HG03558 (cell line): ENCODE results near the gene PRKCB.
"Not testable (repeated sequence)": the region's sequence is repeated elsewhere in the genome, so short reads cannot be mapped to it uniquely, and the experiment has no call there.

Experiments used
- ATAC-seq: cut with Tn5 transposase; IDR thresholded peaks from one replicate; pipeline ENCODE4 v1.9.1; 2021; ENCODE audit warnings: moderate number of reproducible peaks; ENCODE audit not compliant: unreplicated experiment; ENCODE audit errors: extremely low read depth

Gene PRKCB

GRCh38 chr16:23900480-23901177 is 64.8 kb downstream of the PRKCB start:
- no peak for ATAC-seq

- ATAC-seq, result no peak
These were observed 65.6 kb downstream of the PRKCB start for GRCh38 chr16:23901178-23902033.

- no peak for ATAC-seq
These were observed 66.4 kb downstream of the PRKCB start for GRCh38 chr16:23902034-23902747.

GRCh38 chr16:23902748-23903414 is 67.1 kb downstream of the PRKCB start:
- ATAC-seq, result no peak

- no peak for ATAC-seq
These were observed 69.2 kb downstream of the PRKCB start for GRCh38 chr16:23905027-23905426.

- ATAC-seq, result no peak
These were observed 71.7 kb downstream of the PRKCB start for GRCh38 chr16:23907457-23907902.

GRCh38 chr16:23907903-23908302 is 72.1 kb downstream of the PRKCB start:
- no peak for ATAC-seq

GRCh38 chr16:23908790-23909189 is 73.0 kb downstream of the PRKCB start:
- ATAC-seq, result no peak

- ATAC-seq, result no peak
These were observed 74.1 kb downstream of the PRKCB start for GRCh38 chr16:23909792-23910418.

GRCh38 chr16:23914946-23915530 is 79.3 kb downstream of the PRKCB start:
- ATAC-seq, result no peak

- ATAC-seq, result not testable (repeated sequence)
These were observed 80.8 kb downstream of the PRKCB start for GRCh38 chr16:23916552-23916951.

GRCh38 chr16:23917621-23918020 is 81.8 kb downstream of the PRKCB start:
- no peak for ATAC-seq

- no peak for ATAC-seq
These were observed 84.7 kb downstream of the PRKCB start for GRCh38 chr16:23920446-23920845.

GRCh38 chr16:23920899-23921298 is 85.1 kb downstream of the PRKCB start:
- ATAC-seq, result no peak

GRCh38 chr16:23922406-23922805 is 86.6 kb downstream of the PRKCB start:
- ATAC-seq, result no peak

GRCh38 chr16:23924128-23924527 is 88.3 kb downstream of the PRKCB start:
- no peak for ATAC-seq

- ATAC-seq, result no peak
These were observed 92.0 kb downstream of the PRKCB start for GRCh38 chr16:23927796-23928195.

- ATAC-seq, result no peak
These were observed 93.5 kb downstream of the PRKCB start for GRCh38 chr16:23929237-23929636.

GRCh38 chr16:23929856-23930255 is 94.1 kb downstream of the PRKCB start:
- ATAC-seq, result no peak

GRCh38 chr16:23930791-23931190 is 95.0 kb downstream of the PRKCB start:
- no peak for ATAC-seq
